Fibroblast of pulmonary artery (primary cell): ENCODE results near the gene GUCA1C.

Experiments
- DNase-seq: peaks from one replicate; pipeline ENCODE4 v3.0.0-alpha.2; 2010; ENCODE audit warnings: low read depth
- H3K4me3 ChIP-seq: replicated peaks from 2 replicates; pipeline ENCODE4 v1.5.1; 2011; ENCODE audit warnings: low read depth, mild to moderate bottlenecking, control low read depth, low read length, moderate library complexity
- CTCF ChIP-seq: IDR thresholded peaks from 2 replicates; pipeline ENCODE4 v1.5.1; 2011; ENCODE audit warnings: mild to moderate bottlenecking, control low read depth, low read length, inconsistent platforms; ENCODE audit errors: missing control alignments

GUCA1C gene

GRCh38 chr3:108862865-108863798 lies 90.5 kb downstream of the GUCA1C start:
- peak; percentile 53 for DNase-seq
- no peak for TF ChIP-seq CTCF
- no peak overlapping the region for H3K4me3 ChIP-seq

- H3K4me3 ChIP-seq, result no peak overlapping the region
- TF ChIP-seq CTCF, result no peak
- DNase-seq, result no peak
Measured at GRCh38 chr3:108861401-108861800, 92.3 kb downstream of the GUCA1C start.
